Testis (tissue), 2 donors: ENCODE results near the gene SERPINB11.

Source experiments
- POLR2A ChIP-seq: fragments of 450-650 bp; IDR thresholded peaks from one replicate; pipeline ENCODE4 v1.6.1; 2017; ENCODE audit warnings: antibody characterized with exemption, mild to moderate bottlenecking, moderate library complexity
- TF ChIP-seq, protein P1 (sequence below), 3 experiments: fragments of 450-650 bp in 2 of 3; fragments of 200-600 bp in 1 of 3; sonication (generic) in 1 of 3; IDR thresholded peaks; one replicate each; pipeline ENCODE4 v1.5.1; 2016 to 2019; ENCODE audit warnings: antibody characterized with exemption in 3 of 3, mild to moderate bottlenecking in 2 of 3, moderate library complexity in 1 of 3

DNA sequence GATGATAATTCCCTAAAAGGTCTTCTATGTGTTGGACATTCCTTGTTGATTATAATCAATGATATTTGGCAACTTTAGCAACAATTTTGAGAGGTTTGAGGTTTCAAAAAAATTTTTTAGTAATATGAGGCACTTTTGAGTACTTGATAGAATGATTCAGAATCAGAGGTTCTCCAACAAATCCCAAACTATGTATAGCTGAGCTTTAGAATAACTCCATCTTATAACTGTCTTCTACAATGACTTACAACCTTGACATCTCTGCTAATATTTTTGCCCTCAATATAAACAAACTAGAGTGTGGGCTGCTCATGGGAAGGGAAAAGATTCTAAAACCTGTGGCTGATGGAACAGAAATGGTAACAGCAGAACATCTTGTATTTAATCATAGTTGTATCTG is 50.9 kb downstream of the SERPINB11 start:
- TF ChIP-seq, protein P1, sequence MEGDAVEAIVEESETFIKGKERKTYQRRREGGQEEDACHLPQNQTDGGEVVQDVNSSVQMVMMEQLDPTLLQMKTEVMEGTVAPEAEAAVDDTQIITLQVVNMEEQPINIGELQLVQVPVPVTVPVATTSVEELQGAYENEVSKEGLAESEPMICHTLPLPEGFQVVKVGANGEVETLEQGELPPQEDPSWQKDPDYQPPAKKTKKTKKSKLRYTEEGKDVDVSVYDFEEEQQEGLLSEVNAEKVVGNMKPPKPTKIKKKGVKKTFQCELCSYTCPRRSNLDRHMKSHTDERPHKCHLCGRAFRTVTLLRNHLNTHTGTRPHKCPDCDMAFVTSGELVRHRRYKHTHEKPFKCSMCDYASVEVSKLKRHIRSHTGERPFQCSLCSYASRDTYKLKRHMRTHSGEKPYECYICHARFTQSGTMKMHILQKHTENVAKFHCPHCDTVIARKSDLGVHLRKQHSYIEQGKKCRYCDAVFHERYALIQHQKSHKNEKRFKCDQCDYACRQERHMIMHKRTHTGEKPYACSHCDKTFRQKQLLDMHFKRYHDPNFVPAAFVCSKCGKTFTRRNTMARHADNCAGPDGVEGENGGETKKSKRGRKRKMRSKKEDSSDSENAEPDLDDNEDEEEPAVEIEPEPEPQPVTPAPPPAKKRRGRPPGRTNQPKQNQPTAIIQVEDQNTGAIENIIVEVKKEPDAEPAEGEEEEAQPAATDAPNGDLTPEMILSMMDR (IDR thresholded peaks at IDR 0.05), result no peak
- TF ChIP-seq POLR2A, result no peak
